ENCODE data around the gene CGB8.
A peak's percentile ranks its signal among the peaks of the same experiment; 100 is the strongest.
"Not testable (repeated sequence)": the region's sequence is repeated elsewhere in the genome, so short reads cannot be mapped to it uniquely, and the experiment has no call there.

Gene CGB8

DNA sequence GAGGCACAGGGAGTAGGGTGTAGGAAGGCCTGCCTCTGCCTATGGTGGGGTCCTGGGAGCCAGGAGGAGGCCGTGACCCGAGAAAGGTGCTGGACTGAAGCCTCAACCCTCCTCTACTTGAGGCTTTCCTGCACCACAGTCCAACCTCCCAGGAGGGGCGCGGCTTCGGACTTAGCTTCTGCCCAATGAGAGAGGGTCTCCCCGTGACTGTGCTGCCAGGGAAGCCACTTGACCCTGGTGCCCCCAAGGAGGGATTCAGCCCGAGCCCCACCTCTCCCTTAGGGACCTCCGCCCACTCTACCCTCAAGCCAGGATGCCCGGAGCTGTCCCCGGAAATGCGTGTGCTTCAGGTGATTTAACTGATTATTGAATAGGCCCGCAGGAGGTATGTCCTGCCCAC, at the start of gene CGB8:
TSS of gene CGB8 (minus strand) at position 101 of the 400 bp plus-strand sequence. CDS start 372 bp downstream, outside the sequence.
- not testable (repeated sequence) for DNase-seq (ENCODE audit: low read depth)

DNA sequence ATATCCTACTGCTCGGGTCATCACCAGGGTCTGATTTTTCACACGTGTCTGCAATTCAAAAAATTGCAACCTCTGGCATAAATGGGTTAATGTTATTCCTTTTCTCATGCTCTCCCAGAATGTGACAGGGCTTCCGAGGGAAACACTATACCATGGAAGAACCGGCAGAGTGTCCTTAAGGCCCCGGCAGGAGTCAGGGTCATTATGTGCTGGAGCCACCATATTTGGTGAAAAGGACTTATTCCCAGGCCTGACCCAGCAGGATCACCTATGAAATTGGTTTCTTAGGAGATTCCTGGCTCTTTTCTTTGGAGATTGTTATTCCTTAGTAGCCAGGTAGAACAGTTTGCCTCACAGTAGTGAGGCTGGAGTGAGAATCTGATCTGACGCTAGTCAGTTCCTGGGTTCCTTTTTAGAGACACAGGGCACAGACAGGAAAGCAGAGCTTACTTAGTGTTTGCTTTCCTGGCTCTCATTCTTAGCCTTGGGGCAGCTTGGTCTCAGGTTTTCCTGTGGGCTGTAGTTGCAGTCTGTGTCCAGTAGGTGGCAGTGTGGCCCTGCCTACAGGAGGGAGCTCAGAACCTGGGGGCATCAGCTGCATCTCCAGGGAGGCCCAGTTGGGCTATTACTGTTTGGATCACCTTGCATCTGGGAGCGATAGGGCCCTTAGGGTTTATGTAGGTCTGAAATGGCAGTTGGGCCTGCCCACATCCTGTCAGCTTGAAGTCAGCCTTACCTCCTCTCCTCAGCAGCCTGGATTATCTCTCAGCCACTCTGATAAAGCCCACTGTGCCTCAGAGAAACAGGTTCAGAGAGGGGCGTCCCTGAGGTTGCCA, 48.8 kb upstream of the CGB8 start:
- DNase-seq (ENCODE audit: low read depth) = peak; percentile 58

- no peak for DNase-seq (ENCODE audit: low read depth)
Observed at GRCh38 chr19:49094505-49095482, 45.9 kb upstream of the CGB8 start.

DNA sequence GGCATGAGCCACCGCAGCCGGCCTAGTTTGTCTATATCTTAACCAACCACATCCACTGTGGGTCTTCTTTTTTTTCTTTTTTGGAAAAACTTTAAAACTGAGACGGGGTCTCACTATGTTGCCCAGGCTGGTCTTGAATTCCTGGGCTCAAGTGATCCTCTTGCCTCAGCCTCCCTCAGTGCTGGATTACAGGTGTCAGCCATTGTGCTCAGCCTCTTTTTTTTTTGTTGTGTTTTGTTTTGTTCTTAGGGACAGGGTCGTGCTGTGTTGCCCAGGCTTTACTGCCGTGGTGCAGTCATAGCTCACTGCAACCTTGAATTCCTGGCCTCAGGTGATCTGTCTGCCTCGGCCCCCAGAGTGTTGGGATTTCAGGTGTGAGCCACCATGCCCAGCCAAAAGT, 43.8 kb upstream of the CGB8 start:
- DNase-seq (ENCODE audit: low read depth) = no peak

DNA sequence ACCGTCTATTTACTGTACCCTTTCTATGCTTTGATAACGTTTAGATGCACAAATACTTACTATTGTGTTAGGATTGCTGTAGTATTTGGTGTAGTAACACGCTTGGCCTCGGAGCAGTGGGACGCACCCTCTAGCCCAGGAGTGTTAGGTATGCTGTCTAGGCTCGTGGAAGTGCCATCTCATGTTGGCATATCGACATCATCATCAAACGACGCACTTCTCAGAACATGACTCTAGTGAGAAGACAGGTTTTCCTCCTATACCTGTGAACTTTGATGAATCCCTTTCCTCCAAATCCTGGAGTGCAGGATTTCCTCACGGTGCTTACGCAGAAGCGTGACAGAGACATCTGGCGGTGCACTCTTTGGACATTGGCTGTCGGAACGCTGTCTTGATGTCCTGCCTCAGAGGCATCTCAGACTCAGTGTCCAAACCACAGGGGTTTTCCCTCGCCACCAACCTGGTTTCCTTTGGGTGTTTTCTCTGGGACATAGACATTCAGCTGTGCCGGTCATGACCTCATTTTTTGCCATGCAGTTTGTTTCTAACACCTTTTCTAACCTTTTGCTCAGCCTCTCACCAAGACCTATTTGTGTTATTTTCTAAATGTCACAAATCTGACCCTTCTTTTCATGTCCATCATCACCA, 42.6 kb upstream of the CGB8 start:
- DNase-seq (ENCODE audit: low read depth) = no peak

- no peak for DNase-seq (ENCODE audit: low read depth)
Observed at GRCh38 chr19:49086296-49086695, 37.4 kb upstream of the CGB8 start.

DNA sequence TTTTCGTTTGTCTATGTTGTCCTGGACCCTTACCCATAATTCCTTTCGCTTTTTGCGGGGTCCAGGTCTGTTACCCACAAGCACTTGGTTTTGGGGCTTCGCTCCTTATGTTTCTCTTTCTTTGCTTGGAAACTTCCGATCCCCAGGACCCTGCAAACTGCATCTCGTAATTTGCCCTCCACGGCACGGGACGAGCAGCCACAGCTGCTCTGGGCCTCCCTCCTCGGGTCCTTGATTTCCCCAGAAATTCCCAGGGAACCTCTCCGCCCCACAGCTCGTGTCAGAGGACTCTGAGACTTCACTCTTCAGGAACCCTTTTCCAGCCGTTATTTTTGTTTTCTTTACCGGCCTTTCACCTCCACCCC, 36.9 kb upstream of the CGB8 start:
- no peak for DNase-seq (ENCODE audit: low read depth)

DNA sequence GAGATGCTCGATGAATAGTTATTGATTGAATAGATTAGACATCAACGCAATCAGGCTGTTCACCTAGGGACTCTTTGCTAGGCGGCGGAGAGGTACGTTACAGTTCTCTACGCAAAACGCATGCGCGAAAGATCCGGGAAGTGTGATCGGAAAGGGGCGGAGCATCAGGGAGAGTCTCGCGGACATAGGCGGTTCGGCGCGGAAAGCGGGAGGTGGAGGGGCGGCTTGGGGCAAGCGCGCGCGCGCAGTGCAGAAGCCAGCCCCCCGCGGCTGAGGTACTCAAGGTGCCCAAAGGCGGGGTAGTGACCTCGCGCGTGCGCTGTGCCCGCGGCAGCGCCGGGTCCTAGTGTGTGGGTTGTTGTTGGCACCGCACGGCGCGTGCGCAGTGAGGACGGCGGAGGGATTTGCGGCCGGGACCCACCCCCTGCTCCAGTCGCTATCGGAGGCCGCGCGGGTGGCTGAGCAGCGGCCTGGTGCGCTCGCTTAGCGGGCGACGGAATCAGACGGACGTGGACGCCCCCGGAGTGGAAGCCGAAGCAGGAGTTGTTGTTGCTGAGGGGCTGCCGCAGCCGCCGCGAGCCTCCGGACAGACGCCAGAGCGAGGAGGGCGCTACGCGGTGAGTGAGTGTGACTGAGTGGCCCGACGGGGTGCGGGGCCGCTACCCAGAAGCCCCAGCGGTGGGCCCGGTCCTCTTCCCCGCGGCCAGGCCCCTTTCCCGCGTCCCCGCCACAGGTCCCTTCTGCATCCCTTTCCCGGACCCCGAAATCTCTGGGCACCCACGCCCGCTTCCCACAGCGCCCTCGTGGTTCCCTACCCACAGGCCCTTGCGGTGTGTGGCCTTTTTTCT, 36.3 kb upstream of the CGB8 start, which contains the start of gene SNRNP70:
TSS of gene SNRNP70 (plus strand) at position 432 of the 848 bp plus-strand sequence. CDS start 964 bp downstream, outside the sequence.
- peak; percentile 99 for DNase-seq (ENCODE audit: low read depth)

- no peak for DNase-seq (ENCODE audit: low read depth)
Observed at GRCh38 chr19:49084206-49085019, 35.5 kb upstream of the CGB8 start.

DNA sequence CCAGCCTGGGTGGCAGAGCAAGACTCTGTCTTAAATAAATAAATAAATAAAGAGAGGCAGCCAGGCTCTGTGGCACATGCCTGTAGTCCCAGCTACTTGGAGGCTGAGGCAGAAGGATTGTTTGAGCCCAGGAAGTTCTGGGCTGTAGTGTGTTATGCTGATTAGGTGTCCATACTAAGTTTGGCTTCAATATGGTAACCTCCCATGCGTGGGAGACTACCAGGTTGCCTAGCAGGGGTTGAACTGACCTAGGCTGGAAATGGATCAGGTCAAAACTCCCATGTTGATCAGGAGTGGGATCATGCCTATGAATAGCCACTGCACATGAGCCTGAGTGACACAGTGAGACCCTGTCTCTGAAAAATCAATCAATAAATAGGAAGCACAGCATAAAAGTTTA, 32.4 kb upstream of the CGB8 start:
- DNase-seq (ENCODE audit: low read depth) = no peak

- no peak for DNase-seq (ENCODE audit: low read depth)
Observed at GRCh38 chr19:49080392-49080791, 31.5 kb upstream of the CGB8 start.

DNA sequence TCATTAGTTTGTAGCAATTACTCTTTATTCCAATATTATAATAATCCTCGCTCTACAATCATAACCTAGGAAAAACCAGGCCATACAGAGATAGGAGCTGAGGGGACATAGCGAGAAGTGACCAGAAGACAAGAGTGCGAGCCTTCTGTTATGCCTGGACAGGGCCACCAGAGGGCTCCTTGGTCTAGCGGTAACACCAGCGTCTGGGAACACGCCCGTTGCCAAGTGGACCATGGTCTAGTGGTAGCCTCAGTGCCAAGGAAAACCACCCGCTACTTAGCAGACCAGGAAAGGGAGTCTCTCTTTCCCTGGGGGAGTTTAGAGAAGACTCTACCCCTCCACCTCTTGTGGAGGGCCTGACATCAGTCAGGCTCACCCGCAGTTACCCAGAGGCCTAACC, 26.0 kb upstream of the CGB8 start:
- not testable (repeated sequence) for DNase-seq (ENCODE audit: low read depth)

DNA sequence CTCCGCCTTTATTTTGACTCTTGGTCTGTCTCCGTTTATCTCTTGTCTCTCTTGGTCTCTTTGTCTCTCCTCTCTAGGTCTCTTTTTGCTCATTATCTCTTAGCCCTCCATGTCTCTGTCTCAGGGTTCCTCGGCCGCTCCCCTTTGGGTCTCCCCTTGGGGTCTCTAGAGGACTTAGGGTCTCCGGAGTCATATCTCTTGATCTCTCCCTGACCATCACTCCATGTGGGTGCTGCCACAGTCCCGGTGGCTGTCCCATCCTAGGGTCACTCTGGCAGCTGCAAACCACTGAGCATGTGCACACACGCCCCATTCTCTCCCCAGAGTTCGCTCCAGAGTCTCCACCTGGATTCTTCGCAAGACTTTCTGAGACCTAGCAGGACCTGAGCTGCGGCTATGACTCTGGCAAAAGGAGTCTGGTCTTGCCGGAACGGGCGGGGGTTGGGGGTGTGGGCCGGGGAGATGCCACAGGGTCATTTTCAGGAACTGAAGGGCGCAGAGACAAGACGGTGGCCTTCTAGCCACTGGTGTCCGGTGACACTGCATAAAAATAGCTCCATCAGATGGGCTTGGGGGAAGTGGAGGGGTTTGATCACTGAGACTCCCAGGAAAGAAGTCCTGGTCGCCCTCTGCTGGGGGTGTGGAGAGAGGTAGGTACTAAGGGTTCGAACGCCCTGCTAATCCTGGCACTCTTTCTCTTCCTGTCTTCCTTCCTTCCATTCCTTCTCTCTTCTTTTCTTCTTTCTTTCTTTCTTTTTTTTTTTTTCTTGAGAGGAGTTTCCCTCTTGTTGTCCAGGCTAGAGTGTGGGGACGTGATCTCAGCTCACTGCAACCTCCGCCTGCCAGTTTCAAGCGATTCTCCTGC, 24.8 kb upstream of the CGB8 start:
- DNase-seq (ENCODE audit: low read depth) = no peak

DNA sequence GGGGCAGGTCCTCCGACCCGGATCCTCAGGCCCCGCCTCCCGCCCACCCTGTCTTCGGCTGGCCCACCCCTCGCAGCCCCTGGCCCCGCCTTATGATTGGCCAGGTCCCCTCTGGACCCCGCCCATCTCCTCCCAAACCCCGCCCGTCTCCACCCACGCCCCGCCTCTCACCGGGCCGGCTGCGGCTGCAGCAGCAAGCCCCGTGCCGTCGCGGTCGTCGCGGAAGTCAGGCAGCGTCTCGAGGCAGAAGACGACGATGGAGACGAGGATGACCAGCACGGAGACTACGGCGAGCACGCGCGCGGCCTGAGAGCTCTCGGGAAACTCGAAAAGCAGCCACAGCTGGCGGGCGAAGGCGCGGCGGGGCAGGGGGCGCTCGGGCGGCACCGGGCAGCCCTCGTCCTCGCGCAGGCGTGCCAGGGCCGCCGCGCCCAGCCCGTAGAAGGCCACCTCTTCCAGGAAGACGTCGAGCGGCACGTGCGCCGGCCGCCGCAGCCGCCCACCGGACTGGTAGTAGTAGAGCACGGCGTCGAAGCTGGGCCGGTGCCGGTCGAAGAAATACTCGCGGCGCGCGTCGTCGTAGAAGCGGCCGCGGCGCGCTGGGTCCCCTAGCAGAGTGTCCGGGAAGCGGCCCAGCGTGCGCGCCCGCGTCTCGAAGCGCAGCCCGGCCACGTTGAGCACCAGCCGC, 23.1 kb upstream of the CGB8 start:
- DNase-seq (ENCODE audit: low read depth) = no peak

DNA sequence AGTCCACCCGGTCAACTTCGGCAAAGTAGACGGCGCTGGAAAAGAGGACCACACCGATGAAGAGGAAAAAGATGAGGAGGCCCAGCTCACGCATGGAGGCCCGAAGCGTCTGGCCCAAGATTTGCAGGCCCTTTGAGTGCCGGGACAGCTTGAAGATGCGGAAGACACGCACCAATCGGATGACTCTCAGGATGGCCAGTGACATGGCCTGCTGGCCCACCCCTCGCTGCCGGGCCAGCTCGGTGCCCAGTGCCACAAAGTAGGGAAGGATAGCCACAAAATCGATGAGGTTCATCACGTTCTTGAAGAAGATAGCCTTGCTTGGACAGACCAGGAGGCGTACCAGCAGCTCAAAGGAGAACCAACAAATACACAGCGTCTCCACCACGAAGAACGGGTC, 21.5 kb upstream of the CGB8 start:
- DNase-seq (ENCODE audit: low read depth) = no peak

- DNase-seq (ENCODE audit: low read depth) = no peak
Observed at GRCh38 chr19:49069026-49069425, 20.1 kb upstream of the CGB8 start.

- DNase-seq (ENCODE audit: low read depth) = no peak
Observed at GRCh38 chr19:49067554-49067953, 18.6 kb upstream of the CGB8 start.

- DNase-seq (ENCODE audit: low read depth) = no peak
Observed at GRCh38 chr19:49065905-49066512, 17.1 kb upstream of the CGB8 start.

All from activated T-cell treated with anti-CD3 and anti-CD28 coated beads for 24 hours (primary cell).